HPDE6-E6E7 (cell line): ENCODE results near the gene SUSD1.

ENCODE experiments used
- DNase-seq: peaks from one replicate; pipeline ENCODE4 v3.0.0; 2011; ENCODE audit warnings: missing footprints; ENCODE audit errors: extremely low spot score

SUSD1 gene

GRCh38 chr9:112015149-112015548 is 159.9 kb downstream of the SUSD1 start:
- no peak for DNase-seq

- no peak for DNase-seq
These were observed 161.8 kb downstream of the SUSD1 start for GRCh38 chr9:112013266-112013665.

- peak; percentile 77 for DNase-seq
These were observed 162.8 kb downstream of the SUSD1 start for GRCh38 chr9:112012026-112012902.

- DNase-seq: no peak
These were observed 164.0 kb downstream of the SUSD1 start for GRCh38 chr9:112011051-112011620.

GRCh38 chr9:112010537-112010936 is 164.6 kb downstream of the SUSD1 start:
- DNase-seq: no peak

- DNase-seq: no peak
These were observed 165.4 kb downstream of the SUSD1 start for GRCh38 chr9:112009656-112010055.

- no peak for DNase-seq
These were observed 167.4 kb downstream of the SUSD1 start for GRCh38 chr9:112007575-112008240.

GRCh38 chr9:112006361-112007020 is 168.6 kb downstream of the SUSD1 start:
- no peak for DNase-seq

GRCh38 chr9:112005939-112006338 is 169.2 kb downstream of the SUSD1 start:
- DNase-seq: no peak

GRCh38 chr9:112003538-112003937 is 171.6 kb downstream of the SUSD1 start:
- DNase-seq: no peak

- DNase-seq: no peak
These were observed 172.1 kb downstream of the SUSD1 start for GRCh38 chr9:112002847-112003457.

GRCh38 chr9:112002131-112002846 is 172.8 kb downstream of the SUSD1 start:
- no peak for DNase-seq

- no peak for DNase-seq
These were observed 174.4 kb downstream of the SUSD1 start for GRCh38 chr9:112000743-112001142.

- DNase-seq: no peak
These were observed 175.8 kb downstream of the SUSD1 start for GRCh38 chr9:111999319-111999718.

GRCh38 chr9:111997831-111998230 is 177.3 kb downstream of the SUSD1 start:
- DNase-seq: no peak

GRCh38 chr9:111994831-111995458 is 180.2 kb downstream of the SUSD1 start:
- DNase-seq: no peak

GRCh38 chr9:111993319-111993718 is 181.8 kb downstream of the SUSD1 start:
- no peak for DNase-seq

- peak; percentile 83 for DNase-seq
These were observed 182.6 kb downstream of the SUSD1 start for GRCh38 chr9:111992523-111992922.

- no peak for DNase-seq
These were observed 183.9 kb downstream of the SUSD1 start for GRCh38 chr9:111991179-111991578.
